BJ (cell line): Measurements from ENCODE around the gene PGF. TPM values are rescaled to one million over a fixed set of nuclear protein-coding genes. Genes with fewer than 3 reads are reported as not detected.

ENCODE experiments used
- CTCF ChIA-PET: fragments of 350-600 bp; formaldehyde crosslinking; extraction: SDS; loops from one replicate; lab custom pipeline; 2021; ENCODE audit warnings: antibody characterized with exemption, inconsistent platforms; lab: Yijun Ruan, JAX
- POLR2A ChIA-PET: fragments of 300-600 bp; sonication (Branson Sonifier 250); formaldehyde crosslinking; extraction: SDS; loops from one replicate; lab custom pipeline; 2021; ENCODE audit warnings: antibody characterized with exemption; lab: Charles Lee
- DNase-seq: peaks from one replicate; pipeline ENCODE4 v3.0.0-alpha.2; 2011; ENCODE audit warnings: low read depth
- H3K27me3 ChIP-seq: 2 replicates; pipeline ENCODE4 v1.6.0; 2011; ENCODE audit warnings: low read length; ENCODE audit not compliant: control insufficient read depth, insufficient read depth
- H3K36me3 ChIP-seq: 2 replicates; pipeline ENCODE4 v1.5.1; 2011; ENCODE audit warnings: low read length; ENCODE audit not compliant: control insufficient read depth, insufficient read depth
- H3K4me3 ChIP-seq: 2 replicates; pipeline ENCODE4 v1.5.1; 2011; ENCODE audit warnings: low read depth, mild to moderate bottlenecking, control low read depth, low read length
- CTCF ChIP-seq: IDR thresholded peaks from 2 replicates; pipeline ENCODE4 v1.5.1; 2011; ENCODE audit warnings: low read depth, mild to moderate bottlenecking, control low read depth, inconsistent platforms, low read length, moderate library complexity; ENCODE audit not compliant: insufficient read depth
- polyA plus RNA-seq: library from polyadenylated mRNA; depleted of rRNA; stranded (reverse); fragments of >200 nt; gene quantifications from 2 replicates; pipeline ENCODE4 v1.2.3, GENCODE V29; 2011

Gene PGF
- polyA plus RNA-seq, 1 experiment, result 4.1 TPM

- no peaks in the 10 kb centered on the region for H3K27me3 ChIP-seq
- H3K4me3 ChIP-seq, result no peak overlapping the region
- peaks cover 9% of the 10 kb centered on the region for H3K36me3 ChIP-seq
- CTCF ChIA-PET, result interaction anchor here (6.9 to 14.0 kb wide), 3 partner anchors 33 to 179 kb away, joined by 107 to 315 read pairs (median 195); partner anchors contain the start of genes DLST and PROX2
- no peak for TF ChIP-seq CTCF
- no peak for DNase-seq
- POLR2A ChIA-PET, result no interaction called here
Measured at GRCh38 chr14:74909501-74909900, 45.9 kb downstream of the PGF start.

- no peaks in the 10 kb centered on the region for H3K27me3 ChIP-seq
- TF ChIP-seq CTCF, result no peak
- CTCF ChIA-PET, result interaction anchor here (1.4 to 14.0 kb wide), 6 partner anchors 10 to 180 kb away, joined by 7 to 315 read pairs (median 93); partner anchors contain the start of genes DLST and PROX2
- POLR2A ChIA-PET, result interaction anchor here (0.6 kb wide), 1 partner anchor 94 kb away, joined by 3 read pairs; no protein-coding TSS in a partner anchor
- H3K36me3 ChIP-seq, result peaks cover 9% of the 10 kb centered on the region
- no peak for DNase-seq
- no peak overlapping the region for H3K4me3 ChIP-seq
Measured at GRCh38 chr14:74908861-74909341, 46.5 kb downstream of the PGF start.

GRCh38 chr14:74907744-74908143 lies 47.7 kb downstream of the PGF start:
- Histone ChIP-seq H3K36me3 (peaks cover 13% of the 10 kb centered on the region), H3K4me3 (no peak overlapping the region), H3K27me3 (no peaks in the 10 kb centered on the region)
- POLR2A ChIA-PET, result no interaction called here
- no peak for DNase-seq
- TF ChIP-seq CTCF, result no peak
- CTCF ChIA-PET, result interaction anchor here (0.7 to 14.0 kb wide), 9 partner anchors 8 to 181 kb away, joined by 3 to 315 read pairs (median 25); partner anchors contain the start of genes DLST and PROX2

- CTCF ChIA-PET, result interaction anchor here (0.6 to 14.0 kb wide), 11 partner anchors 12 to 770 kb away, joined by 3 to 315 read pairs (median 21); partner anchors contain the start of genes DLST and PROX2
- POLR2A ChIA-PET, result interaction anchor here (0.6 kb wide), 1 partner anchor 29 kb away, joined by 4 read pairs; no protein-coding TSS in a partner anchor
Measured at GRCh38 chr14:74906925-74907521, 48.4 kb downstream of the PGF start.

More at GRCh38 chr14:74906925-74907521, 48.4 kb downstream of the PGF start:
- DNase-seq, result no peak
- H3K4me3 ChIP-seq, result no peak overlapping the region
- no peaks in the 10 kb centered on the region for H3K27me3 ChIP-seq
- TF ChIP-seq CTCF, result 0 out of 2 replicates have a peak, but pooled peaks have one; percentile 25
- H3K36me3 ChIP-seq, result peaks cover 19% of the 10 kb centered on the region
